ENCODE measurements around the gene RETREG3. TPM values are rescaled to one million over a fixed set of nuclear protein-coding genes. Genes with fewer than 3 reads are reported as not detected.
A peak's percentile ranks its signal among the peaks of the same experiment; 100 is the strongest.

Gene RETREG3
- total and polyA plus RNA-seq, 2 of the 13 experiments (the other 11 are each of a cell fraction or from before 2014, with no cell fraction given) = 47.0 to 55.8 TPM

DNA sequence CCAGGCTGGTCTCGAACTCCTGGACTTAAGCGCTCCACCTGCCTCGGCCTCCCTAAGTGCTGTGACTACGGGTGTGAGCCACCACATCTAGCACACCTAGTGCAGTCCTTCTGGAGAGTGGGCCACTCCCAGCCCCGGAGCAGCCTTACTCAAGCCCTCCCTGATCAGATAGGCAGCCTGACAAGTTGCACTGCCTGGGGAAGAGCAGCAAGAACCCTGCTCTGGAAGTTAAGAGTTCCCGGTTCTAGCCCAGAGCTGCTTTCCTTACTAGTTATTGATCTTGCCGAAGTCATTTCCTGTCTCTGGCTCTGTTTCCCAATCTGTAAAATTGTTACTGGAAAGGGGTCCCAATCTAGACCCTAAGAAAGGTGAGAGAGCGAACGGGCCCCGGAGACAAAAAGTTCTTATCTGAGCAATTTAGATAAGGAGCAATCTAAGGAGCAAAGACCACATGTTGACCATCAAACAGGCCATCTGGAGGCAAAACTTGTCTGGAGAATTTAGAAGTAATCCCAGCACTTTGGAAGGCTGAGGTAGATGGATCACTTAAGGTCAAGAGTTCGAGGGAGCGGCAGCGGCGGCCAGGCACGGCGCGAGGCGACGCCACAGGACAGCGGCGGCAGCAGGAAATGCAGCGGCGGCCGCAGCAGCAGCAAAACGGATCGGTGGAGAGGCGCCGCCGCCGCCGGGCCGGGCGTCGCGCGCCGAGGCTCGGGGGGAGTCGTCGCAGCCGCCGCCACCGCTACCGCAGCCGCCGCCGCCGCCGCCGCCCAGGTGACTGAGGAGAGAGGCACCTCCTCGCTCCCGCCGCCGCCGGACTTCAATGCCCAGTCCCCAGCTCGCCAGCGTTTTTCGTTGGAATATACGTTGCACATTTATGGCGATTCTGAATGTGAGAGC is 77.5 kb downstream of the RETREG3 start (continued):
- TF ChIP-seq, protein P1, sequence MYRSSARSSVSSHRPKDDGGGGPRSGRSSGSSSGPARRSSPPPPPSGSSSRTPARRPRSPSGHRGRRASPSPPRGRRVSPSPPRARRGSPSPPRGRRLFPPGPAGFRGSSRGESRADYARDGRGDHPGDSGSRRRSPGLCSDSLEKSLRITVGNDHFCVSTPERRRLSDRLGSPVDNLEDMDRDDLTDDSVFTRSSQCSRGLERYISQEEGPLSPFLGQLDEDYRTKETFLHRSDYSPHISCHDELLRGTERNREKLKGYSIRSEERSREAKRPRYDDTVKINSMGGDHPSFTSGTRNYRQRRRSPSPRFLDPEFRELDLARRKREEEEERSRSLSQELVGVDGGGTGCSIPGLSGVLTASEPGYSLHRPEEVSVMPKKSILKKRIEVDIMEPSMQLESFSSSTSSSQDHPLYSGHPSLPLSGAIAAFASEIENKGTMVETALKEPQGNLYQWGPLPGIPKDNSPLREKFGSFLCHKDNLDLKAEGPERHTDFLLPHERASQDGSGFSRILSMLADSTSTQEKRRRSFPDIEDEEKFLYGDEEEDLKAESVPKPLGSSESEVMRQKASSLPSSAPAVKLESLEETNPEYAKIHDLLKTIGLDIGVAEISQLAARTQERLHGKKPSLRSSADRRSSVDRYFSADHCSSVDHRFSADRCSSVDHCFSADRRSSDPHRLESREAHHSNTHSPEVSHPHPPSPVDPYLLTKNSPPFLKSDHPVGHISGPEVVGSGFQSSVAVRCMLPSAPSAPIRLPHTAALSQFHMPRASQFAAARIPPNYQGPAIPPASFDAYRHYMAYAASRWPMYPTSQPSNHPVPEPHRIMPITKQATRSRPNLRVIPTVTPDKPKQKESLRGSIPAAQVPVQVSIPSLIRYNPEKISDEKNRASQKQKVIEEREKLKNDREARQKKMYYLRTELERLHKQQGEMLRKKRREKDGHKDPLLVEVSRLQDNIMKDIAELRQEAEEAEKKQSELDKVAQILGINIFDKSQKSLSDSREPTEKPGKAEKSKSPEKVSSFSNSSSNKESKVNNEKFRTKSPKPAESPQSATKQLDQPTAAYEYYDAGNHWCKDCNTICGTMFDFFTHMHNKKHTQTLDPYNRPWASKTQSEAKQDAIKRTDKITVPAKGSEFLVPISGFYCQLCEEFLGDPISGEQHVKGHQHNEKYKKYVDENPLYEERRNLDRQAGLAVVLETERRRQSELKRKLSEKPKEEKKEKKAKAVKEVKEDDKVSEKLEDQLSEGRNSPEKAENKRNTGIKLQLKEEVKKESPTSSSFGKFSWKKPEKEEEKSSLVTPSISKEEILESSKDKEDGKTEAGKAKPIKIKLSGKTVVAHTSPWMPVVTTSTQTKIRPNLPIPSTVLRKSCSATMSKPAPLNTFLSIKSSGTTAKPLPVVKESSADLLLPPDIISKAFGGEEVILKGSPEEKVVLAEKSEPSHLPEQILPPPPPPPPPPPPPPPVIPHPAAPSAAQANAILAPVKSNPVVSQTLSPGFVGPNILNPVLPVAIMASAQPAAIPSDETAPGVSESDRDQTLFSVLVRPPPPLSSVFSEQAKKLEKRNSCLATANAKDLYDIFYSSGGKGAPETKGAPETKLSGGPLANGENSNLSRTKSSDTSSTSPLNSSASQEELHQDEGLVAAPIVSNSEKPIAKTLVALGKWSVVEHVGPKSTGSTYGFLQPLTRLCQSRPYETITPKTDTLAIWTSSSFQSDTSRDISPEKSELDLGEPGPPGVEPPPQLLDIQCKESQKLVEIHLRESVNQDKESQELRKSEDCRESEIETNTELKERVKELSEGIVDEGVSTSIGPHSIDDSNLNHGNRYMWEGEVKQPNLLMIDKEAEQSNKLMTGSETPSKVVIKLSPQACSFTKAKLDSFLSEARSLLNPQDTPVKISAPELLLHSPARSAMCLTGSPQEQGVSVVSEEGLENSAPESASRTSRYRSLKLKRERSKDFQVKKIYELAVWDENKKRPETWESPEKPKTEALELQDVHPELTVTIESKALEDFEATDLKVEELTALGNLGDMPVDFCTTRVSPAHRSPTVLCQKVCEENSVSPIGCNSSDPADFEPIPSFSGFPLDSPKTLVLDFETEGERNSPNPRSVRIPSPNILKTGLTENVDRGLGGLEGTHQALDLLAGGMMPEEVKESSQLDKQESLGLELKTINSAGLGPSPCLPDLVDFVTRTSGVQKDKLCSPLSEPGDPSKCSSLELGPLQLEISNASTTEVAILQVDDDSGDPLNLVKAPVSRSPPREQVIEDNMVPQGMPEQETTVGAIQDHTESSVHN (CRISPR knock-in tag; IDR thresholded peaks at IDR 0.05) = no peak
- TF ChIP-seq SIN3A (IDR thresholded peaks at IDR 0.05; ENCODE audit: borderline replicate concordance, low read depth, low read length) (no peak), SMARCC2 (IDR thresholded peaks at IDR 0.05) (no peak), ZNF780A (CRISPR knock-in tag; IDR thresholded peaks at IDR 0.05) (no peak), ZNF383 (CRISPR knock-in tag; IDR thresholded peaks at IDR 0.05; ENCODE audit: borderline replicate concordance) (no peak), ZEB1 (IDR thresholded peaks at IDR 0.05; ENCODE audit: insufficient replicate concordance, low read depth) (peak; percentile 54), ZKSCAN1 (IDR thresholded peaks at IDR 0.05; ENCODE audit: low read length) (no peak), CCDC6 (CRISPR knock-in tag; IDR thresholded peaks at IDR 0.05) (0 out of 2 replicates have a peak, but pooled peaks have one; percentile 43)
- TF ChIP-seq, protein P2, sequence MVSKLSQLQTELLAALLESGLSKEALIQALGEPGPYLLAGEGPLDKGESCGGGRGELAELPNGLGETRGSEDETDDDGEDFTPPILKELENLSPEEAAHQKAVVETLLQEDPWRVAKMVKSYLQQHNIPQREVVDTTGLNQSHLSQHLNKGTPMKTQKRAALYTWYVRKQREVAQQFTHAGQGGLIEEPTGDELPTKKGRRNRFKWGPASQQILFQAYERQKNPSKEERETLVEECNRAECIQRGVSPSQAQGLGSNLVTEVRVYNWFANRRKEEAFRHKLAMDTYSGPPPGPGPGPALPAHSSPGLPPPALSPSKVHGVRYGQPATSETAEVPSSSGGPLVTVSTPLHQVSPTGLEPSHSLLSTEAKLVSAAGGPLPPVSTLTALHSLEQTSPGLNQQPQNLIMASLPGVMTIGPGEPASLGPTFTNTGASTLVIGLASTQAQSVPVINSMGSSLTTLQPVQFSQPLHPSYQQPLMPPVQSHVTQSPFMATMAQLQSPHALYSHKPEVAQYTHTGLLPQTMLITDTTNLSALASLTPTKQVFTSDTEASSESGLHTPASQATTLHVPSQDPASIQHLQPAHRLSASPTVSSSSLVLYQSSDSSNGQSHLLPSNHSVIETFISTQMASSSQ (IDR thresholded peaks at IDR 0.05; ENCODE audit: low read depth) = no peak
- TF ChIP-seq, protein P2 (CRISPR knock-in tag; IDR thresholded peaks at IDR 0.05; ENCODE audit: borderline replicate concordance) = no peak
- TF ChIP-seq, protein P3, sequence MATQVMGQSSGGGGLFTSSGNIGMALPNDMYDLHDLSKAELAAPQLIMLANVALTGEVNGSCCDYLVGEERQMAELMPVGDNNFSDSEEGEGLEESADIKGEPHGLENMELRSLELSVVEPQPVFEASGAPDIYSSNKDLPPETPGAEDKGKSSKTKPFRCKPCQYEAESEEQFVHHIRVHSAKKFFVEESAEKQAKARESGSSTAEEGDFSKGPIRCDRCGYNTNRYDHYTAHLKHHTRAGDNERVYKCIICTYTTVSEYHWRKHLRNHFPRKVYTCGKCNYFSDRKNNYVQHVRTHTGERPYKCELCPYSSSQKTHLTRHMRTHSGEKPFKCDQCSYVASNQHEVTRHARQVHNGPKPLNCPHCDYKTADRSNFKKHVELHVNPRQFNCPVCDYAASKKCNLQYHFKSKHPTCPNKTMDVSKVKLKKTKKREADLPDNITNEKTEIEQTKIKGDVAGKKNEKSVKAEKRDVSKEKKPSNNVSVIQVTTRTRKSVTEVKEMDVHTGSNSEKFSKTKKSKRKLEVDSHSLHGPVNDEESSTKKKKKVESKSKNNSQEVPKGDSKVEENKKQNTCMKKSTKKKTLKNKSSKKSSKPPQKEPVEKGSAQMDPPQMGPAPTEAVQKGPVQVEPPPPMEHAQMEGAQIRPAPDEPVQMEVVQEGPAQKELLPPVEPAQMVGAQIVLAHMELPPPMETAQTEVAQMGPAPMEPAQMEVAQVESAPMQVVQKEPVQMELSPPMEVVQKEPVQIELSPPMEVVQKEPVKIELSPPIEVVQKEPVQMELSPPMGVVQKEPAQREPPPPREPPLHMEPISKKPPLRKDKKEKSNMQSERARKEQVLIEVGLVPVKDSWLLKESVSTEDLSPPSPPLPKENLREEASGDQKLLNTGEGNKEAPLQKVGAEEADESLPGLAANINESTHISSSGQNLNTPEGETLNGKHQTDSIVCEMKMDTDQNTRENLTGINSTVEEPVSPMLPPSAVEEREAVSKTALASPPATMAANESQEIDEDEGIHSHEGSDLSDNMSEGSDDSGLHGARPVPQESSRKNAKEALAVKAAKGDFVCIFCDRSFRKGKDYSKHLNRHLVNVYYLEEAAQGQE (IDR thresholded peaks at IDR 0.05; ENCODE audit: borderline replicate concordance in 1 of 2, low read depth in 1 of 2, low read length in 2 of 2) = no peak

Data from HepG2 (cell line).